DOHH2 (cell line): Measurements from ENCODE around the gene ART4.

Experiments
- H3F3A ChIP-seq: fragments of 200-600 bp; sonication (generic), shearing (Covaris generic); 2 replicates; pipeline ENCODE4 v1.6.0; 2016; ENCODE audit warnings: antibody characterized with exemption, mild to moderate bottlenecking; ENCODE audit not compliant: control insufficient read depth, insufficient read depth
- H3K27ac ChIP-seq: fragments of 200-600 bp; sonication (generic); 2 replicates; pipeline ENCODE4 v1.5.1; 2014; ENCODE audit warnings: low read depth, mild to moderate bottlenecking, low read length, moderate library complexity
- H3K27me3 ChIP-seq: fragments of 200-600 bp; sonication (generic); 2 replicates; pipeline ENCODE4 v1.6.1; 2014; ENCODE audit warnings: mild to moderate bottlenecking, low read length, mixed read lengths; ENCODE audit not compliant: control insufficient read depth
- H3K36me3 ChIP-seq: fragments of 200-600 bp; sonication (generic); 2 replicates; pipeline ENCODE4 v1.6.1; 2014; ENCODE audit warnings: mild to moderate bottlenecking, low read length, moderate library complexity, mixed read lengths; ENCODE audit not compliant: control insufficient read depth
- H3K4me1 ChIP-seq: fragments of 200-600 bp; sonication (generic); 2 replicates; pipeline ENCODE4 v1.6.1; 2014; ENCODE audit warnings: mild to moderate bottlenecking, low read length, mixed read lengths; ENCODE audit not compliant: control insufficient read depth
- H3K4me2 ChIP-seq: fragments of 200-600 bp; sonication (generic); 2 replicates; pipeline ENCODE4 v1.6.0; 2014; ENCODE audit warnings: mild to moderate bottlenecking, low read length, moderate library complexity
- H3K4me3 ChIP-seq: fragments of 200-600 bp; sonication (generic); 2 replicates; pipeline ENCODE4 v1.5.1; 2014; ENCODE audit warnings: mild to moderate bottlenecking, low read length, mixed read lengths
- H3K79me2 ChIP-seq: fragments of 200-600 bp; sonication (generic); 2 replicates; pipeline ENCODE4 v1.6.1; 2014; ENCODE audit warnings: mild to moderate bottlenecking, low read length, mixed read lengths; ENCODE audit not compliant: control insufficient read depth
- H3K9me2 ChIP-seq: fragments of 200-600 bp; sonication (generic); replicated peaks from 2 replicates; pipeline ENCODE4 v1.6.1; 2014; ENCODE audit warnings: mild to moderate bottlenecking, low read length, mixed read lengths; ENCODE audit not compliant: control insufficient read depth
- H3K9me3 ChIP-seq: fragments of 200-600 bp; sonication (generic); 2 replicates; pipeline ENCODE4 v1.6.1; 2014; ENCODE audit warnings: antibody characterized with exemption, low read length, mixed read lengths; ENCODE audit not compliant: control insufficient read depth, insufficient read depth
- H4K20me1 ChIP-seq: fragments of 200-600 bp; sonication (generic); 2 replicates; pipeline ENCODE4 v1.6.0; 2014; ENCODE audit warnings: low read depth, mild to moderate bottlenecking, antibody characterized with exemption, low read length, moderate library complexity; ENCODE audit not compliant: control insufficient read depth, insufficient read depth
- EZH2phosphoT487 ChIP-seq: fragments of 200-600 bp; sonication (generic); IDR thresholded peaks from 2 replicates; pipeline ENCODE4 v1.6.1; 2017; ENCODE audit warnings: borderline replicate concordance, mild to moderate bottlenecking, antibody characterized with exemption, low read length, moderate library complexity, mixed read lengths
- TF ChIP-seq, protein P1 (sequence below): fragments of 200-600 bp; sonication (generic); IDR thresholded peaks from one replicate; pipeline ENCODE4 v1.5.1; 2014; ENCODE audit warnings: antibody characterized with exemption, mild to moderate bottlenecking, low read depth, low read length; ENCODE audit not compliant: poor library complexity, severe bottlenecking

The ART4 gene

DNA sequence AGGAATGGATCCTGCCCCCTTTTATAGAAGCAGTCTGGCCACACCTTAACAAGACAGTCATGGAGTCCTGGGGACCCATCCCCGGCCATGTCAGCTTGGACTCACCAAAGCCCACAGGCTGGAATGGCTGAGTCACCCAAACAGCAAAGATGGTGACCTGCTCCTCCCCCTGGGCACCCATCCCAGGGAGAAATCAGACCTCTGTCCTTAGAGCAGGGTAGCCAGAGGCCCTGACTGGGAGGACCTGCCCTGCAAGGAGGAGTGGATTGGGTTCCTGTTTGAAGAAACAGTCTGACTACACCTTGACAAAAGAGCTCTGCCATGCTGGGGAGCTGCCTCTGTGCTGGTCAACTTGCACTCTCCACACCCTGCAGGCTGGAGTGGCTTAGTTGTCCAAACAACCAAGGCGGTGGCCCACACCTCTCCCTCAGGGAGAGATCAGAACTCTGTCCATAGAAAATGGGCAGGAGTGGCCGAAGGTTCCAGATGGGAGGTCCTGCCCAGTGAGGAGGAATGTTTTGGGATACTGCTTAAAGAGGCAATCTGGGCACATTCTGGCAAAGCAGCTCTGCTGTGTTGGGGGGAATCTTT, 25.7 kb upstream of the ART4 start:
- Histone ChIP-seq H3K9me3 (peaks cover 12% of the 10 kb centered on the region; the same call in 1 of the 2 replicates), H3K4me1 (peaks cover 10% of the 10 kb centered on the region), H3K79me2 (no peaks in the 10 kb centered on the region), H3K36me3 (peaks cover 6% of the 10 kb centered on the region), H3K9me2 (no peaks in the 10 kb centered on the region), H3K27ac (no peak overlapping the region), H3K4me2 (no peak overlapping the region), H4K20me1 (no peaks in the 10 kb centered on the region), H3K4me3 (no peak overlapping the region), H3K27me3 (no peaks in the 10 kb centered on the region), H3F3A (no peaks in the 10 kb centered on the region)
- TF ChIP-seq, protein P1, sequence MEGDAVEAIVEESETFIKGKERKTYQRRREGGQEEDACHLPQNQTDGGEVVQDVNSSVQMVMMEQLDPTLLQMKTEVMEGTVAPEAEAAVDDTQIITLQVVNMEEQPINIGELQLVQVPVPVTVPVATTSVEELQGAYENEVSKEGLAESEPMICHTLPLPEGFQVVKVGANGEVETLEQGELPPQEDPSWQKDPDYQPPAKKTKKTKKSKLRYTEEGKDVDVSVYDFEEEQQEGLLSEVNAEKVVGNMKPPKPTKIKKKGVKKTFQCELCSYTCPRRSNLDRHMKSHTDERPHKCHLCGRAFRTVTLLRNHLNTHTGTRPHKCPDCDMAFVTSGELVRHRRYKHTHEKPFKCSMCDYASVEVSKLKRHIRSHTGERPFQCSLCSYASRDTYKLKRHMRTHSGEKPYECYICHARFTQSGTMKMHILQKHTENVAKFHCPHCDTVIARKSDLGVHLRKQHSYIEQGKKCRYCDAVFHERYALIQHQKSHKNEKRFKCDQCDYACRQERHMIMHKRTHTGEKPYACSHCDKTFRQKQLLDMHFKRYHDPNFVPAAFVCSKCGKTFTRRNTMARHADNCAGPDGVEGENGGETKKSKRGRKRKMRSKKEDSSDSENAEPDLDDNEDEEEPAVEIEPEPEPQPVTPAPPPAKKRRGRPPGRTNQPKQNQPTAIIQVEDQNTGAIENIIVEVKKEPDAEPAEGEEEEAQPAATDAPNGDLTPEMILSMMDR: no peak
- no peak for TF ChIP-seq EZH2phosphoT487

DNA sequence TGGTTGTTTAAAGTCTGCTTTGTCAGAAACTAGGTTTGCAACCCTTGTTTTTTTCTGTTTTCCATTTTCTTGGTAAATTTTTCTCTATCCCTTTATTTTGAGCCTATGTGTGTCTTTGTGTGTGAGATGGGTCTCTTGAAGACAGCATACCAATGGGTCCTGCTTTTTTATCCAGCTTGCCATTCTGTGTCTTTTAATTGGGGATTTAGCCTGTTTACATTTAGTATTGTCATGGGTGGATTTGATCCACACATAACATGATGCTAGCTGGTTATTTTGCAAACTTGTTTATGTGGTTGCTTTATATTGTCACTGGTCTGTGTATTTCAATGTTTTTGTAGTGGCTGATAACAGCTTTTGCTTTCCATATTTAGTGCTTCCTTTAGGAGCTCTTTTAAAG, 17.2 kb upstream of the ART4 start:
- Histone ChIP-seq H4K20me1 (no peaks in the 10 kb centered on the region), H3K79me2 (no peaks in the 10 kb centered on the region), H3K27ac (no peak overlapping the region), H3K27me3 (no peaks in the 10 kb centered on the region), H3K36me3 (no peaks in the 10 kb centered on the region), H3K4me3 (no peak overlapping the region), H3K9me2 (no peaks in the 10 kb centered on the region), H3K4me2 (no peak overlapping the region), H3K9me3 (peaks cover 6% of the 10 kb centered on the region; the same call in 1 of the 2 replicates), H3K4me1 (peaks cover 21% of the 10 kb centered on the region), H3F3A (no peaks in the 10 kb centered on the region)
- TF ChIP-seq EZH2phosphoT487: no peak
- TF ChIP-seq, protein P1: no peak

DNA sequence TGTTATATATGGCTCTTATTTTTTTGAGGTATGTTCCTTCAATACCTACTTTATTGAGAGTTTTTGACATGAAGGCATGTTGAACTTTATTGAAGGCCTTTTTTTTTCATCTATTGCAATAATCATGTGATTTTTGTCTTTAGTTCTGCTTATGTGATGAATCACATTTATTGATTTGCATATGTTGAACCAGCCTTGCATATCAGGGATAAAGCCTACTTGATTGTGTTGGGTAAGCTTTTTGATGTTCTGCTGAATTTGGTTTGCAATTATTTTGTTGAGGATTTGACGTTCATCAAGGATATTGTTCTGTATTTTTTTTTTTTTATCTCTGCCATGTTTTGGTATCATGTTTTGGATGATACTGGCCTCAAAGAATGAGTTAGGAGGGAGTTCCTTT, 15.2 kb upstream of the ART4 start:
- Histone ChIP-seq H3F3A (no peaks in the 10 kb centered on the region), H3K9me2 (no peaks in the 10 kb centered on the region), H3K4me1 (peaks cover 32% of the 10 kb centered on the region), H3K36me3 (no peaks in the 10 kb centered on the region), H3K27me3 (no peaks in the 10 kb centered on the region), H4K20me1 (no peaks in the 10 kb centered on the region), H3K27ac (no peak overlapping the region), H3K79me2 (no peaks in the 10 kb centered on the region), H3K9me3 (peaks cover 6% of the 10 kb centered on the region; the same call in 1 of the 2 replicates), H3K4me2 (no peak overlapping the region), H3K4me3 (no peak overlapping the region)
- no peak for TF ChIP-seq EZH2phosphoT487
- TF ChIP-seq, protein P1: no peak
